ENCODE measurements around the gene TMEM252. TPM values are rescaled to one million over a fixed set of nuclear protein-coding genes. Genes with fewer than 3 reads are reported as not detected.
A peak's percentile ranks its signal among the peaks of the same experiment; 100 is the strongest.

TMEM252 gene, protein sequence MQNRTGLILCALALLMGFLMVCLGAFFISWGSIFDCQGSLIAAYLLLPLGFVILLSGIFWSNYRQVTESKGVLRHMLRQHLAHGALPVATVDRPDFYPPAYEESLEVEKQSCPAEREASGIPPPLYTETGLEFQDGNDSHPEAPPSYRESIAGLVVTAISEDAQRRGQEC
- total RNA-seq (not detected), polyA plus RNA-seq (not detected)

GRCh38 chr9:68540712-68541535 is at the start of gene TMEM252:
TSS of gene TMEM252 (minus strand) at chr9:68540883. CDS start at chr9:68540814, 69 bp downstream.
- H3K27me3 ChIP-seq = no peaks in the 10 kb centered on the region
- DNase-seq = no peak
- H3K36me3 ChIP-seq = no peaks in the 10 kb centered on the region
- intact Hi-C loops (cut with DNase I) = no loop called here
- H3K9me3 ChIP-seq = no peaks in the 10 kb centered on the region
- peaks cover 0 to 49% (median 47%) of the 10 kb centered on the region in 4 donors for H3K4me1 ChIP-seq
- no peak within 1 kb of the TSS for H3K4me3 ChIP-seq
- H3K27ac ChIP-seq = peak within 1 kb of the TSS; percentile 39 to 88 (median 69)
- 10 to 39% methylated on average over 8 of the region's 8 CpGs for WGBS, 2 donors
- TF ChIP-seq CTCF (IDR thresholded peaks at IDR 0.05) (no peak), POLR2AphosphoS5 (IDR thresholded peaks at IDR 0.05) (peak in 1 of 4 donors; percentile 36), EP300 (IDR thresholded peaks at IDR 0.05) (no peak), POLR2A (IDR thresholded peaks at IDR 0.05) (no peak)

DNA sequence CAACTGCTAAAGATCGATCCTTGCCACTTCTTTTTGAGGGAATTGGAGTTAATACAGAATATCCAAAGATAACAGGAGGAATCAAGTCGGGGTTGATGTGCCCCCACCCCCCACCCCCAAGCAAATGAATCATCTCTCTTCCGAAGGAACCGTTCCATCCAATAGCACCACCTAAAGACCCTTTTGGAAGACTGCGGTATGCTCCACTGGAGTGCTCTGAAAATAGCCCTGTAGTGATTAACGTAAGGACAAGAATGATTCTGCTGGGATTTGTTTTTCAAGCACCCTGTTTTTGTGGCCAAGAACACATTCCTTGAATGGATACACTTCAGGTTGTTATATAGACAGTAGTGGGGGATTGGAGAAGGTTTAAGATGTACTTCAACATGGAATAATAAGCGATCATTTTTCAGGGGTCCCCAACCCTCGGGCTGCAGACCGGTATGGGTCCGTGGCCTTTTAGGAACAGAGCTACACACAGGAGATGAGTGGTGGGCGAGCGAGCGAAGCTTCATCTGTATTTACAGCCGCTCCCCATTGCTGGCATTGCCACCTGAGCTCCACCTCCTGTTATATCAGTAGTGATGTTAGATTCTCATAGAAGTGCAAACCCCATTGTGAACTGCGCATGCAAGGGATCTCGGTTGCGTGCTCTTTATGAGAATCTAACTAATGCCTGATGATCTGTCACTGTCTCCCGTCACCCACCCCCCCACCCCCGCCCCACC is 44.5 kb upstream of the TMEM252 start:
- Histone ChIP-seq H3K4me3 (no peak overlapping the region), H3K27ac (no peak overlapping the region), H3K4me1 (no peaks in the 10 kb centered on the region), H3K9me3 (no peaks in the 10 kb centered on the region), H3K36me3 (no peaks in the 10 kb centered on the region), H3K27me3 (no peaks in the 10 kb centered on the region)
- no peak for DNase-seq
- 79 to 82% methylated on average over 19 of the region's 19 CpGs for WGBS, 2 donors
- intact Hi-C loops (cut with DNase I) = loop anchor here (2.0 to 10.0 kb wide), 3 partner anchors 310 to 442 kb away; no protein-coding TSS in a partner anchor
- TF ChIP-seq EP300 (IDR thresholded peaks at IDR 0.05) = no peak
- TF ChIP-seq POLR2AphosphoS5 (IDR thresholded peaks at IDR 0.05) = no peak
- no peak for TF ChIP-seq POLR2A (IDR thresholded peaks at IDR 0.05)
- no peak for TF ChIP-seq CTCF (IDR thresholded peaks at IDR 0.05)

DNA sequence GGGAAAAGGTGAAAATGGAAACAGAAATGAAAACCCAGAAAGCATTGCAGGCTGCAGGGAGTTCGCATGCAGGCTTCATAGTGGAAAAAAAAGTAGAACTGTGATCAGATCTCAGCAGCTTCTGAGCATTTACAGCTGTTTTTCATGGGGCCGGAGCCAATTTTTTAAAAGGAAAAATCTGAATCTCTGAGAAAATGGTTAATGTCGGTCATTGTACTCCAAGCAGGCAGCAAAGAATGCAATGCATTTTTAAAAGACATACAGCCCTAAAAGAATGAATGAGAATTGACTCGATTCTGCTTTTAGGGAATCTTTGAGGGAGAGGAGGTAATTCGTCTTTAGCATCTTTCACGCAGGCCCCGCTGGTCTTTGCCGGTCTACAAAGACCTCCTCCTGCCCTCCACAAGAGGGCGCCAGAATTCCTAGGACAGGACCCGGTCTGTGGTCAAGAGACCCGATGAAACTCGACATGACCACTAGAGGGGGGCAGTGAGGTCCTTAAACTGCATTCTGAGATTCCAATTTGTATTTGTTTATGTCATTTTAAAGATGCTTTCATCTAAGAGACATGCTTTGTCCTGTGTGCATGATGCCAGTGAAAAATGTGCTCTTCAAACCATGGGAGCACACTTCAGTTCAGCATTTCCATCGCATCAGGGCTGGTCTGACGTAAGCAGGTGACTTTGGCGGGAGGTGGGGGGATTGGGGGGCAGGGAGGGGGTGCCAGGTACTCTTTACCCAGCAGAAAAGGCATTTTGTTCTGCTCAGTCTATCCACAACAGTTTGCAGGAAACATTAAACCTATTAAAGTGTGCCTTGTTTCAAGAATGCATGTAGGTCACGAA is 43.7 kb upstream of the TMEM252 start:
- H3K9me3 ChIP-seq = no peaks in the 10 kb centered on the region
- H3K4me1 ChIP-seq = no peaks in the 10 kb centered on the region
- no peak overlapping the region for H3K4me3 ChIP-seq
- intact Hi-C loops (cut with DNase I) = loop anchor here (1.0 to 10.0 kb wide), 6 partner anchors 123 to 442 kb away; partner anchors contain the start of gene PIP5K1B
- no peaks in the 10 kb centered on the region for H3K27me3 ChIP-seq
- peak; percentile 89 for DNase-seq
- H3K27ac ChIP-seq = peak overlapping the region in 1 of 4 donors; percentile 6
- TF ChIP-seq CTCF (IDR thresholded peaks at IDR 0.05) (peak; percentile 88 to 98 (median 96)), EP300 (IDR thresholded peaks at IDR 0.05) (no peak), POLR2A (IDR thresholded peaks at IDR 0.05) (no peak), POLR2AphosphoS5 (IDR thresholded peaks at IDR 0.05) (peak in 3 of 4 donors; percentile 11 to 27 (median 26))
- 22 to 28% methylated on average over 16 of the region's 16 CpGs for WGBS, 2 donors
- H3K36me3 ChIP-seq = no peaks in the 10 kb centered on the region

GRCh38 chr9:68581696-68582095 is 41.0 kb upstream of the TMEM252 start:
- Histone ChIP-seq H3K36me3 (no peaks in the 10 kb centered on the region), H3K27me3 (no peaks in the 10 kb centered on the region), H3K27ac (no peak overlapping the region), H3K4me3 (no peak overlapping the region), H3K4me1 (no peaks in the 10 kb centered on the region), H3K9me3 (no peaks in the 10 kb centered on the region)
- 95 to 98% methylated on average over 3 of the region's 3 CpGs for WGBS, 2 donors
- no peak for DNase-seq
- intact Hi-C loops (cut with DNase I) = loop anchor here (5.0 to 10.0 kb wide), 4 partner anchors 126 to 363 kb away; partner anchors contain the start of gene PIP5K1B
- TF ChIP-seq CTCF (IDR thresholded peaks at IDR 0.05) = no peak
- TF ChIP-seq EP300 (IDR thresholded peaks at IDR 0.05) = no peak
